HG02678 (cell line): ENCODE measurements around the gene TMEM208.

Experiments
- ATAC-seq: cut with Tn5 transposase; IDR thresholded peaks from one replicate; pipeline ENCODE4 v1.9.1; 2021; ENCODE audit warnings: mild to moderate bottlenecking, moderate library complexity; ENCODE audit not compliant: unreplicated experiment

The TMEM208 gene

GRCh38 chr16:67226804-67227566 is at the start of gene TMEM208:
Gene TMEM208, plus strand, starts transcription at chr16:67227130. Its CDS starts 89 bp downstream, at chr16:67227219.
- ATAC-seq = peak; percentile 96

GRCh38 chr16:67177743-67178699 is 48.9 kb upstream of the TMEM208 start:
- ATAC-seq = no peak

GRCh38 chr16:67179421-67180080 is 47.4 kb upstream of the TMEM208 start:
- no peak for ATAC-seq

DNA sequence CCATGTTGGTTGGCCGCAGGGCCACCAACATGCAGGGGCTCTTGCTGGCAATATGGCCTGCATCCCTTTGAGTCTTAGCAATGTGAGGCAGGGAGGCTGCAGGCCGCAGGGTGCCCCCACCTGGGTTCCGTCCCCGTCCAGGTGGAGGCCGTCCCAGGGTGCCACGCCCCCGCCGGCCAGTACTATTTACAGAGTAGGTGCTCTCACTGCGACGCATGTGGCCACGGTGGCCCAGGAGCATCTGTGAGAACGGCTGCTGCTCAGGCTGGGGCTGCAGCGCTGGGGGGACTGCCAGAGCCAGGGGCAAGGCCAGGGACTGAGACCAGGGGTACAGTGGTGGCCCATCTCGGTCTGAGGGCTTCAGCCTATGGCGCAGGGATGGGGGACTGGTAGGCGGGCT is 46.8 kb upstream of the TMEM208 start:
- no peak for ATAC-seq

DNA sequence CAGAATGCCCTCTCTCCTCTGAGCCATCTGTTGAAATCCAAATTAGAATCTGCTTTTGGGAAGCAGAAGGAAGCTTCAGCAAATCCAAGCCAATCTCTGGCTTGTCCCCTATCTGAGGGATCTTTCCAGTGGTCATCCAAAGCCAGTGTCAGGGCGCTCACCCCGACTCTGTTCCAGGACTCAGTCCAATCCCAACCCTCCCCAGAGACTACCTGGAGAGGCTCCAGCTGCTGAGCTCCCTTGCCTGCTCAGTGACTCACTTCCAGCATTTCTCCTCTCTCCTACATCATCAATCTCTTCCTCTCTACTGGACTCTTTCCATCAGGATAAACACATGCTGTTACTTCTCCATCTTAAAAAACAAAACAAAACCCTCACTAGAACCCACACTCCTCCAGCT is 45.6 kb upstream of the TMEM208 start:
- ATAC-seq = no peak

- ATAC-seq = no peak
Measured at GRCh38 chr16:67182288-67182687, 44.6 kb upstream of the TMEM208 start.

GRCh38 chr16:67183284-67183626 is 43.7 kb upstream of the TMEM208 start:
- ATAC-seq = no peak

GRCh38 chr16:67183627-67184452 is 43.1 kb upstream of the TMEM208 start, which contains the start of gene MATCAP1:
Gene MATCAP1, minus strand, starts transcription at chr16:67183963. Its CDS starts 3,353 bp downstream, at chr16:67180610.
- ATAC-seq = peak; percentile 94

DNA sequence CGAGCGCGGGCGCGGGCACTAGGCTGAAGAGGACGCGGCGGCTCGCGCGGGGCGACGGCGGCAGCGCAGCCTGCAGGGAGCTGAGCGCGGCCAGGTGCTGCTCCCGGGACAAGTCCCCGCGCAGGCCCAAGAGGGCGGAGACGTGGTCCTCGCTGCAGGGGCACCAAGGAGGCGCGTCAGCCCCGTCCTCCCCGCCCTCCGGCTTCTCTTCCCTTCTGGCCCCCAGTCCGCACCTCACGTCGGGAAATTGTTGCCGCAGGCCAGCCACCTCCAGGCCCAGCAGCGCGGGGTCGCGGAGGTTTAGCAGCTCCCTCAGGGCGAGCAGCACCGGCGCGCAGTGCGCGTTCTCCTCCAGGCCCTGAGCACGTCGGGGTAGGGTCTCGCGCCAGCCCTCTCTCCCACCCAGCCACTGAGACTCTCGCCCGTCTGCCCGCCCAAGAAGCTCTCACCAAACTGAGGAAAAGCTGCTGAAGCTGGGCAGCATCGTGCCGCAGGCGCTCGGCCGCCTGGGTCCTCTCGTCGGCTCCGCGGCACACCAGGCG is 42.4 kb upstream of the TMEM208 start:
- ATAC-seq = no peak

DNA sequence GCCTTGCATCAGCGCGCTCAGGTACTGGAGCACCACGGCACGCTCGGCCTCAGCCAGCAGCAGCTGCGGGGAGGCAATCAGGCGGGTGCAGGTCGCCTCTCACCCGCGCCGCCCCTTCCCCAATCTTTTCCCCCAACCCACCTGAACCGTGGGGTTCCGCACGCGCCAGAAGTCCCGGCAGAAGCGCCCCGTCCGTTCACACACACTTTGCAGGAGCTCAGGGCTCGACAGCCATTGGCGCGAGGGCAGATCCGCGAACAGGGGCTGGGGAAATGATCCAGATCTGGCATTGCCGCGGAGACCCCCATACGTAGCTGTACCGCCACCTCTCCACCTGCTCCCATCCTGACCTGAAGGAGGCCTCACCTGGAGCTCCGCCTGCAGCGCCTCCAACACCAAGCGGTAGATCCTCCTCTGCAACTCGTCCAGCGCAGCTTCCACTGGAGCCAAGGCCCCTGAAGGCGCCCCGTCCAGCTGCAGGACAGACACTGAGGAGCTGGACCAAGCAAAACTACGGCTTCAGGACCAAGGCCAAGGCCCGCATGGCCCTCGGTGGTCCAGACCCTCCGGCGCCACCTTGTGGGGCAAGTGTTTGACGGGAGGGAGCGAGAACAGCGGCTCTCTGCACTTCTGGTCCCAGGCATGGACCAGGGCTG is 41.8 kb upstream of the TMEM208 start:
- ATAC-seq = no peak

DNA sequence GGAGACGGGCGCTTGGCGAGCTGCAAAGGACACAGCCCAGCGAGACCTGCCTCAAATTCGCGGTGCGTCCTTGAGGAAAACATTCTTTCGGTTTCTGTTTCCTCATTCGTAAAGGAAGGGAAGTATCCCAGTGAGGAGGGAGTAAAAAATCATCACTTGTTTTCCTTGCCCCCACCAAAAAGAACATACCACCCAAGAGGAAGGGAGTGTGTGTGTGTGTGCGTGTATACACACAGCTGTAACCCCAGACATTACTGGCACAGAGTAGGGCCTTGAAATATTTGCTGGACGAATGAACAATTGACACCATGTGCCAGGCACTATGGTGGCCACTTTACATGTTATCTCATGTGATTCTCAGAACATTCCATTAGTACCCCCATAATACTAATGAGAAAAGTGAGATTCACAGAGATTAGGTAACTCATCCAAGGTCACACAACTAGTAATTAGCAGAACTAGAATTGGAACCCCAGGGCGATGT is 41.2 kb upstream of the TMEM208 start:
- no peak for ATAC-seq

DNA sequence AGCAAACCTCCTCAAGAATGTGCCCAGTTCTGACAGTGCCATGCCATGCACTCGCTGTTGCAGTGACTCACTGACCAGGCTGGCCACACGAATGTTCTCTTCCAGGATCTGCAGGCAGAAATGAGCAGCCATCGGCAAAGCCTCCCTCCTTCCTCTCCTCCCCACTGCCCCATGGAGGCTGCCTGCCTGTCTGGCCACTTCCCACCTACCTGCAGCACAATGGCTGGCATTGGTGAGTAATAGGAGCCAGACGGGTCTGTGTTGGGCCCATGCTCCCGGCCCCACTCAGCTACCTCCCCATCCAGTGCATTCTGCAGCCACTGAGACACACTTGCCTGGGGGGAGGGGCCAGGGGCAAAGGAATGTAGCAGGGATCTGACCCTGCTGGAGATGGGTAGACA is 40.4 kb upstream of the TMEM208 start:
- ATAC-seq = no peak

- ATAC-seq = no peak
Measured at GRCh38 chr16:67187175-67187890, 39.6 kb upstream of the TMEM208 start.

DNA sequence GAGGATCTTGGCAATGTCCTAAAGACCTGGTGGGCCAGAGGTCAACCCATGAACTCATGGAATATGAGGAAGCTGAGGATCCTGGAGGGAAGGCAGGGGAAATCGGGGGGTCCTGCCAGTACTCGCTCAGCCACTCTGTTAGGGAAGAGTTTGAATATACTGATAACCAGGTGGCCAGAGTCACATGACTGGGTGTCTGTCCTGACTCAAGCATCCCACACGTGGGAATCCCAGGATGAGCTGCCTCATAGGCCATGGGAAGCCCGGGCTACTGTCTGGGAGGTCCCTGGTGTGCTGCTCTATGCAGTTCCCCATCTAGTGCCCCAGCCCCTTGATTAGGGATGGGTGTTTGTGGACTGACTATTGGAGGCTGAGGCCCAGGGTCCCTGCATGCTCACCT is 38.6 kb upstream of the TMEM208 start:
- ATAC-seq = no peak

- no peak for ATAC-seq
Measured at GRCh38 chr16:67188798-67189197, 38.1 kb upstream of the TMEM208 start.

DNA sequence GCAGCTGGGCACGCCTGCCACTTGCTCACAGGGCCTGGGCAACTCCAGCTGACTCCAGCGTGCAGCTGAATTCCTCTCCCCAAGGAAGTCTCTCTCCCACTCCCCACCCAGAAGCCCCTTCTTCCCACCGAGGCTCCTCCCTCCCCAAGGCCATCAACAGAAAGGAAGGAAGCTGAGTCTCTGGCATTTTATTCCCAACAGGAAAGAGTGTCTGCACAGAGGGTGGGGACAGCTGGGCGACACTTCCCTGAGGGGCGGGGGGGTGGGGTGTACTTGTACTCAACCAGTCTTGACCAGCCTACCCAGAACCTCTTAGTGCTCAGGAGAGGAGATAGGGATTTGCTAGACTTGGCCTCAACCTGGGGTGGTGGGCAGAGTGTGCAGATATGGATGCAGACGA is 36.9 kb upstream of the TMEM208 start, which contains the start of gene EXOC3L1:
TSS of gene EXOC3L1 (minus strand) at position 96 of the 400 bp plus-strand sequence. CDS start 460 bp downstream, outside the sequence.
- ATAC-seq = no peak

DNA sequence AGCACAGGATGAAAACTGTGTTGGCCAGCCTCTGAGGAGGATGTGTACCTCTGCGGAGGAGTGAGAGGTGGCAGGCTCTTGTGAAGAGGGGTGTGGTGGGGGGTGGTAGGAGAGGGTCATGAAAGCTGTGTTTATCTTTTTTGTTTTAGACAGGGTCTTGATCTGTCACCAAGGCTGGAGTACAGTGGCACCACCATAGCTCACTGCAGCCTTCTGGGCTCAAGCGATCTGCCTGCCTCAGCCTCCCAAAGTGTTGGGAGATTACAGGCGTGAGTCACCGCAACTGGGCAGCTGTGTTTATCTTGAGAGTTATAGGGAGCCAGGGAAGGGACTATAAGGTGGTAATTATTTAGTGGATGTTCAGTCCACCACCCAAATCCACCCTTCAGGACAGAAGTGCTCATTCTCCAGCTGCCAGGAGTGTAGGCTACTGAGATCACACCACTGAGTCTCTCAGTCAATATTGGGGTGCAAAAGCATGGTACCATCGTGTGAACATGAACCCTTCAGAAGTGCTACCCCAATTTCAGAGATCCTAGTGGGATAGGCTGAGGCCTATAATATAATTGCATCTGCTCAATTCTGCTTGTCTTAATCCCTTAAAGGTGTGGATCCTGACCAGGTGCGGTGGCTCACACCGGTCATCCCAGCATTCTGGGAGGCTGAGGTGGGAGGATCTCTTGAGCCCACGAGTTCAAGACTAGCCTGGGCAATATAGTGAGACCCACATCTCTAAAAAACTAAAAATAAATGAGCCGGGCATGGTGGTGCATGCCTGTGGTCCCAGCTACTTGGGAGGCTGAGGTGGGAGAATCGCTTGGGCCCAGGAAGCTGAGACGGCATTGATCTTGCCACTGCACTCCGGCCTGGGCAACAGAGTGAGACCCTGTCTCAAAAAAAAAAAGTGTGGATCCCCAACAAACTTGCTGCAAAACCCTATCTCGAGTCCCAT is 36.2 kb upstream of the TMEM208 start:
- no peak for ATAC-seq
